Stimulated activated naive B cell treated with anti-CD40 and anti-IgM and Interleukin-4, amounts not matched to agents 10 μg/mL and 1 μg/mL and 100 μg/mL, for 72 hours (primary cell): Measurements from ENCODE around the gene CCNL2.

ENCODE experiments used
- ATAC-seq, 2 donors: fragments of 150-1000 bp; cut with Tn5 transposase; replicated peaks; 2 replicates each; pipeline ENCODE4 v1.10.0; 2021; ENCODE audit warnings: moderate library complexity in 1 of 2
- DNase-seq: peaks from one replicate; pipeline ENCODE4 v3.0.0; 2021
- H3K27ac Mint-ChIP-seq: one replicate; pipeline ENCODE4 v1.8.0; 2022; ENCODE audit warnings: mild to moderate bottlenecking, mixed read lengths
- H3K27me3 Mint-ChIP-seq, 2 donors: one replicate each; pipeline ENCODE4 v1.8.0; 2022; ENCODE audit warnings: mixed read lengths in 2 of 2
- H3K36me3 Mint-ChIP-seq, 2 donors: one replicate each; pipeline ENCODE4 v1.8.0; 2022; ENCODE audit warnings: mixed read lengths in 2 of 2, mild to moderate bottlenecking in 1 of 2
- H3K4me1 Mint-ChIP-seq, 2 donors: one replicate each; pipeline ENCODE4 v1.8.0; 2022; ENCODE audit warnings: mixed read lengths in 2 of 2, mild to moderate bottlenecking in 1 of 2
- H3K4me3 Mint-ChIP-seq, 2 donors: one replicate each; pipeline ENCODE4 v1.8.0; 2022; ENCODE audit warnings: mild to moderate bottlenecking in 2 of 2, mixed read lengths in 2 of 2, moderate library complexity in 1 of 2
- H3K9me3 Mint-ChIP-seq, 2 donors: one replicate each; pipeline ENCODE4 v1.8.0; 2022; ENCODE audit warnings: mixed read lengths in 2 of 2, mild to moderate bottlenecking in 1 of 2

CCNL2 gene

GRCh38 chr1:1340185-1340584 lies 59.0 kb downstream of the CCNL2 start:
- no peaks in the 10 kb centered on the region for H3K27me3 Mint-ChIP-seq
- no peak overlapping the region for H3K27ac Mint-ChIP-seq
- DNase-seq = no peak
- H3K4me3 Mint-ChIP-seq = no peak overlapping the region
- H3K4me1 Mint-ChIP-seq = peaks cover 3 to 10% of the 10 kb centered on the region in 2 donors
- H3K36me3 Mint-ChIP-seq = peaks cover 27 to 40% of the 10 kb centered on the region in 2 donors
- no peaks in the 10 kb centered on the region for H3K9me3 Mint-ChIP-seq
- ATAC-seq = no peak

- H3K27me3 Mint-ChIP-seq = no peaks in the 10 kb centered on the region
- DNase-seq (no peak), ATAC-seq (no peak)
- H3K27ac Mint-ChIP-seq = no peak overlapping the region
- no peak overlapping the region for H3K4me3 Mint-ChIP-seq
- peaks cover 30 to 45% of the 10 kb centered on the region in 2 donors for H3K36me3 Mint-ChIP-seq
- peaks cover under 1% of the 10 kb centered on the region in 2 donors for H3K4me1 Mint-ChIP-seq
- H3K9me3 Mint-ChIP-seq = no peaks in the 10 kb centered on the region
Measured at GRCh38 chr1:1338278-1338677, 60.9 kb downstream of the CCNL2 start.

- no peak for DNase-seq
- H3K4me3 Mint-ChIP-seq = no peak overlapping the region
- H3K9me3 Mint-ChIP-seq = no peaks in the 10 kb centered on the region
- no peaks in the 10 kb centered on the region for H3K4me1 Mint-ChIP-seq
- H3K36me3 Mint-ChIP-seq = peaks cover 30 to 45% of the 10 kb centered on the region in 2 donors
- peak; percentile 75 to 78 for ATAC-seq
- no peaks in the 10 kb centered on the region for H3K27me3 Mint-ChIP-seq
- H3K27ac Mint-ChIP-seq = no peak overlapping the region
Measured at GRCh38 chr1:1337793-1338147, 61.4 kb downstream of the CCNL2 start.

GRCh38 chr1:1336931-1337792 lies 62.0 kb downstream of the CCNL2 start:
- DNase-seq = no peak
- no peaks in the 10 kb centered on the region for H3K4me1 Mint-ChIP-seq
- H3K36me3 Mint-ChIP-seq = peaks cover 30 to 45% of the 10 kb centered on the region in 2 donors
- no peaks in the 10 kb centered on the region for H3K9me3 Mint-ChIP-seq
- H3K27ac Mint-ChIP-seq = no peak overlapping the region
- ATAC-seq = no peak
- no peak overlapping the region for H3K4me3 Mint-ChIP-seq
- no peaks in the 10 kb centered on the region for H3K27me3 Mint-ChIP-seq

- Mint-ChIP-seq H3K9me3 (no peaks in the 10 kb centered on the region), H3K36me3 (peaks cover 27 to 42% of the 10 kb centered on the region in 2 donors), H3K27ac (no peak overlapping the region), H3K4me1 (no peaks in the 10 kb centered on the region), H3K27me3 (no peaks in the 10 kb centered on the region), H3K4me3 (no peak overlapping the region)
- ATAC-seq = no peak
- DNase-seq = no peak
Measured at GRCh38 chr1:1336446-1336845, 62.7 kb downstream of the CCNL2 start.

GRCh38 chr1:1335792-1336248 lies 63.3 kb downstream of the CCNL2 start:
- peaks cover 0 to 1% of the 10 kb centered on the region in 2 donors for H3K4me1 Mint-ChIP-seq
- no peak overlapping the region for H3K4me3 Mint-ChIP-seq
- no peak for ATAC-seq
- DNase-seq = no peak
- H3K36me3 Mint-ChIP-seq = peaks cover 22 to 36% of the 10 kb centered on the region in 2 donors
- H3K9me3 Mint-ChIP-seq = no peaks in the 10 kb centered on the region
- no peaks in the 10 kb centered on the region for H3K27me3 Mint-ChIP-seq
- H3K27ac Mint-ChIP-seq = no peak overlapping the region
